NCI-H1092 (cell line): ENCODE measurements around the gene MPHOSPH9.
A peak's percentile ranks its signal among the peaks of the same experiment; 100 is the strongest.
"Not testable (repeated sequence)": the region's sequence is repeated elsewhere in the genome, so short reads cannot be mapped to it uniquely, and the experiment has no call there.

Experiments used
- DNase-seq: peaks from one replicate; lab custom pipeline; 2025; lab: John Stamatoyannopoulos, UW

The MPHOSPH9 gene

GRCh38 chr12:123254853-123255446, 22.0 kb upstream of the MPHOSPH9 start:
- no peak for DNase-seq

GRCh38 chr12:123253641-123254459, 20.9 kb upstream of the MPHOSPH9 start:
- no peak for DNase-seq

- DNase-seq: not testable (repeated sequence)
Observed at GRCh38 chr12:123252365-123252764, 19.4 kb upstream of the MPHOSPH9 start.

GRCh38 chr12:123251403-123252076, 18.6 kb upstream of the MPHOSPH9 start:
- DNase-seq: no peak

- no peak for DNase-seq
Observed at GRCh38 chr12:123250471-123251383, 17.8 kb upstream of the MPHOSPH9 start.

- DNase-seq: not testable (repeated sequence)
Observed at GRCh38 chr12:123248996-123249741, 16.2 kb upstream of the MPHOSPH9 start.

- DNase-seq: not testable (repeated sequence)
Observed at GRCh38 chr12:123248129-123248528, 15.2 kb upstream of the MPHOSPH9 start.

- no peak for DNase-seq
Observed at GRCh38 chr12:123245678-123246077, 12.7 kb upstream of the MPHOSPH9 start.

GRCh38 chr12:123243671-123244262, 10.8 kb upstream of the MPHOSPH9 start:
- no peak for DNase-seq

- peak; percentile 71 for DNase-seq
Observed at GRCh38 chr12:123242116-123242904, 9.4 kb upstream of the MPHOSPH9 start.

GRCh38 chr12:123238961-123239360, 6.0 kb upstream of the MPHOSPH9 start:
- no peak for DNase-seq

GRCh38 chr12:123238330-123238682, 5.4 kb upstream of the MPHOSPH9 start:
- DNase-seq: no peak

- no peak for DNase-seq
Observed at GRCh38 chr12:123237646-123238329, 4.8 kb upstream of the MPHOSPH9 start.

- no peak for DNase-seq
Observed at GRCh38 chr12:123233505-123234308, 766 bp upstream of the MPHOSPH9 start.

- DNase-seq: no peak
Observed at GRCh38 chr12:123232472-123232806, 502 bp downstream of the MPHOSPH9 start.

- no peak for DNase-seq
Observed at GRCh38 chr12:123231931-123232330, 1.0 kb downstream of the MPHOSPH9 start.

- DNase-seq: no peak
Observed at GRCh38 chr12:123229051-123229450, 3.9 kb downstream of the MPHOSPH9 start.

GRCh38 chr12:123227581-123228258, 5.2 kb downstream of the MPHOSPH9 start:
- no peak for DNase-seq
